ENCODE measurements around the gene VIL1.
A peak's percentile ranks its signal among the peaks of the same experiment; 100 is the strongest.

Gene VIL1

GRCh38 chr2:218418717-218419458 lies at the start of gene VIL1:
Gene VIL1 (plus strand): TSS chr2:218419123. CDS start chr2:218423779, 4,656 bp downstream.
- DNase-seq = peak in 2 of 3 experiments; percentile 35 to 79

- DNase-seq = peak in 2 of 3 experiments; percentile 20 to 77
Observed at GRCh38 chr2:218369330-218369729, 49.6 kb upstream of the VIL1 start.

- DNase-seq = no peak
Observed at GRCh38 chr2:218370410-218371063, 48.4 kb upstream of the VIL1 start.

GRCh38 chr2:218371983-218372350 lies 47.0 kb upstream of the VIL1 start:
- no peak for DNase-seq

GRCh38 chr2:218374795-218375194 lies 44.1 kb upstream of the VIL1 start:
- DNase-seq = no peak

GRCh38 chr2:218375212-218375611 lies 43.7 kb upstream of the VIL1 start:
- DNase-seq = no peak

- no peak for DNase-seq
Observed at GRCh38 chr2:218378053-218378452, 40.9 kb upstream of the VIL1 start.

GRCh38 chr2:218381916-218382366 lies 37.0 kb upstream of the VIL1 start, which contains the start of gene SLC11A1:
Gene SLC11A1 (plus strand): TSS chr2:218382273. CDS start chr2:218382369, 96 bp downstream.
- DNase-seq = no peak

GRCh38 chr2:218382785-218383184 lies 36.1 kb upstream of the VIL1 start:
- no peak for DNase-seq

- DNase-seq = no peak
Observed at GRCh38 chr2:218383892-218384519, 34.9 kb upstream of the VIL1 start.

- no peak for DNase-seq
Observed at GRCh38 chr2:218384975-218385374, 33.9 kb upstream of the VIL1 start.

GRCh38 chr2:218386505-218387368 lies 32.2 kb upstream of the VIL1 start:
- DNase-seq = no peak

- peak; percentile 50 to 91 (median 83) for DNase-seq
Observed at GRCh38 chr2:218387369-218388194, 31.3 kb upstream of the VIL1 start.

GRCh38 chr2:218389333-218390150 lies 29.4 kb upstream of the VIL1 start:
- no peak for DNase-seq

- no peak for DNase-seq
Observed at GRCh38 chr2:218391202-218391601, 27.7 kb upstream of the VIL1 start.

GRCh38 chr2:218392459-218392858 lies 26.5 kb upstream of the VIL1 start:
- DNase-seq = no peak

- DNase-seq = no peak
Observed at GRCh38 chr2:218392891-218393462, 25.9 kb upstream of the VIL1 start.

GRCh38 chr2:218393750-218394290 lies 25.1 kb upstream of the VIL1 start:
- no peak for DNase-seq

- no peak for DNase-seq
Observed at GRCh38 chr2:218394298-218395089, 24.4 kb upstream of the VIL1 start.

- DNase-seq = no peak
Observed at GRCh38 chr2:218395090-218395444, 23.9 kb upstream of the VIL1 start.

Data from NCI-H1417 (cell line).